Tibial nerve (tissue), 3 donors: ENCODE results near the gene PDZD2.

ENCODE experiments used
- POLR2A ChIP-seq, 2 donors: fragments of 450-650 bp; IDR thresholded peaks; one replicate each; pipeline ENCODE4 v1.6.1; 2017; ENCODE audit warnings: antibody characterized with exemption in 2 of 2, mild to moderate bottlenecking in 2 of 2, moderate library complexity in 2 of 2
- TF ChIP-seq, protein P1 (sequence below), 5 experiments: fragments of 200-600 bp in 3 of 5; fragments of 450-650 bp in 2 of 5; sonication (generic) in 3 of 5; IDR thresholded peaks; one replicate each; pipeline ENCODE4 v1.5.1; 2016 to 2019; ENCODE audit warnings: antibody characterized with exemption in 5 of 5, mild to moderate bottlenecking in 3 of 5, moderate library complexity in 2 of 5

DNA sequence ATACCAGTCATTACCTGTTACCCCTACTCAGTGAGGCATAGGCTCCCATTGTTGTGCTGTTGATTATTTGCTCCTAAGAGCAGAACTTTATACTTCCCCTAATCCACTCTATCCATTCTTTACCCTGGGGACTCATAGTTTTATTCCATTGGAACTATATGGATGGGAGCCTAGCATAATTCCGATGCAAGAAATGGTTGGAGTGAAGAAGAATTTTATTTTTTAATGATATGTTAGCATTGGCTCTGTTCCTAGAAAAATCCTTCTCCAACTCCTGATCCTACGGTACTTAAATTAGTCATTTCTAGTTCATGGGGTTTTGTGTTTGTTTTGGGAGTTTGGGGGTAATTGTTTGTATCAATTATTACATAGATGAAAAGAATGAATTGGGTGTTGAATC, 343.7 kb downstream of the PDZD2 start:
- no peak for TF ChIP-seq POLR2A (IDR thresholded peaks at IDR 0.05)
- TF ChIP-seq, protein P1, sequence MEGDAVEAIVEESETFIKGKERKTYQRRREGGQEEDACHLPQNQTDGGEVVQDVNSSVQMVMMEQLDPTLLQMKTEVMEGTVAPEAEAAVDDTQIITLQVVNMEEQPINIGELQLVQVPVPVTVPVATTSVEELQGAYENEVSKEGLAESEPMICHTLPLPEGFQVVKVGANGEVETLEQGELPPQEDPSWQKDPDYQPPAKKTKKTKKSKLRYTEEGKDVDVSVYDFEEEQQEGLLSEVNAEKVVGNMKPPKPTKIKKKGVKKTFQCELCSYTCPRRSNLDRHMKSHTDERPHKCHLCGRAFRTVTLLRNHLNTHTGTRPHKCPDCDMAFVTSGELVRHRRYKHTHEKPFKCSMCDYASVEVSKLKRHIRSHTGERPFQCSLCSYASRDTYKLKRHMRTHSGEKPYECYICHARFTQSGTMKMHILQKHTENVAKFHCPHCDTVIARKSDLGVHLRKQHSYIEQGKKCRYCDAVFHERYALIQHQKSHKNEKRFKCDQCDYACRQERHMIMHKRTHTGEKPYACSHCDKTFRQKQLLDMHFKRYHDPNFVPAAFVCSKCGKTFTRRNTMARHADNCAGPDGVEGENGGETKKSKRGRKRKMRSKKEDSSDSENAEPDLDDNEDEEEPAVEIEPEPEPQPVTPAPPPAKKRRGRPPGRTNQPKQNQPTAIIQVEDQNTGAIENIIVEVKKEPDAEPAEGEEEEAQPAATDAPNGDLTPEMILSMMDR (IDR thresholded peaks at IDR 0.05): no peak
